Heart right ventricle (tissue), 16 donors: Measurements from ENCODE around the gene EDNRA. TPM values are rescaled to one million over a fixed set of nuclear protein-coding genes. Genes with fewer than 3 reads are reported as not detected.

Experiments
- ATAC-seq, 8 donors: fragments of 200-7000 bp; cut with Tn5 transposase; one replicate each; pipeline ENCODE4 v1.9.1; 2020; ENCODE audit warnings: mild to moderate bottlenecking in 8 of 8, moderate library complexity in 8 of 8, moderate number of reproducible peaks in 1 of 8
- DNase-seq, 2 donors: peaks; one replicate each; pipeline ENCODE4 v3.0.0-alpha.2; 2020
- H3K27ac ChIP-seq, 10 donors: fragments of 200-600 bp; sonication (generic) in 2 of 10; one replicate each; pipeline versions ENCODE4 v1.5.0 to v1.8.0; 2020 to 2022; ENCODE audit warnings: mild to moderate bottlenecking in 3 of 10
- H3K27me3 ChIP-seq, 7 donors: fragments of 200-600 bp; one replicate each; pipeline ENCODE4 v1.8.0; 2021 to 2022; ENCODE audit warnings: mild to moderate bottlenecking in 2 of 7
- H3K36me3 ChIP-seq, 9 donors: fragments of 200-600 bp; sonication (generic) in 1 of 9; one replicate each; pipeline versions ENCODE4 v1.5.0 to v1.8.0; 2020 to 2022; ENCODE audit warnings: mild to moderate bottlenecking in 2 of 9
- H3K4me1 ChIP-seq, 9 donors: fragments of 200-600 bp; sonication (generic) in 1 of 9; one replicate each; pipeline versions ENCODE4 v1.5.0 to v1.8.0; 2020 to 2022; ENCODE audit warnings: mild to moderate bottlenecking in 4 of 9
- H3K4me3 ChIP-seq, 10 donors: fragments of 200-600 bp; sonication (generic) in 2 of 10; one replicate each; pipeline versions ENCODE4 v1.5.0 to v1.8.0; 2020 to 2022; ENCODE audit warnings: mild to moderate bottlenecking in 7 of 10, moderate library complexity in 2 of 10
- H3K9me3 ChIP-seq, 11 donors: fragments of 200-600 bp in 10 of 11; sonication (generic) in 2 of 11; one replicate each; pipeline versions ENCODE4 v1.5.0 to v1.8.0; 2013 to 2022; ENCODE audit warnings: mild to moderate bottlenecking in 2 of 11, control low read depth in 1 of 11, moderate library complexity in 1 of 11
- WGBS, 2 donors: extraction: QIAGEN DNeasy Blood & Tissue Kit; methylation state at CpG; one replicate each; pipeline ENCODE4 v1.1.7; 2013; ENCODE audit warnings: inconsistent platforms in 1 of 2; 5-methylcytosine and 5-hydroxymethylcytosine counted together
- intact Hi-C, 10 donors: fragments of 100-400 bp; cut with DNase I; formaldehyde crosslinking; loops; one replicate each; pipeline versions ENCODE4 v1.11.1 to v1.14.2; 2022
- polyA plus RNA-seq, 2 donors: library from polyadenylated mRNA; stranded (reverse); fragments of 200-250 nt; gene quantifications; one replicate each; pipeline ENCODE4 v1.2.3, GENCODE V29; 2013
- total RNA-seq, 10 donors: library from RNA; stranded (reverse); fragmentation: NEBNext Ultra II Directional in 3 of 10; extraction: Animal tissue kit (Norgen Biotek cat#: 25700) in 3 of 10; gene quantifications; one replicate each; pipeline versions ENCODE4 v1.2.1 to v1.2.4, GENCODE V29; 2021 to 2023
- TF ChIP-seq, protein P1 (sequence below), 9 donors: fragments of 200-600 bp; sonication (generic) in 2 of 9; IDR thresholded peaks; one replicate each; pipeline versions ENCODE4 v1.5.0 to v1.8.0; 2021 to 2022; ENCODE audit warnings: antibody characterized with exemption in 9 of 9, mild to moderate bottlenecking in 5 of 9, moderate library complexity in 1 of 9
- donor health status: Arrhythmogenic right ventricular cardiomyopathy.
- donor health status: ischemic (EF 13 %, LVEDD 7.1; RV severe dilation, severe dysfunction).
- donor health status: healthy with polysubstance abuse.
- donor health status: DM: no; HTN: yes; CAD: no.
- donor health status: DM: no; HTN: no; CAD: no.
- donor health status: ischemic (EF 25% LVEDD 6.9; RV normal size, moderate dysfunction).
- donor health status: ischemic (EF 25% LVEDD 5.7; RV mildly dilated, moderate dysfunction).
- donor health status: healthy.
- donor health status: DM: yes; HTN: yes; CAD: no.
- donor health status: Ischemic cardiomyopathy.
- donor health status: ischemic (EF 35%, LVEDD 5.7; RV mildly dilated, moderate dysfunction).
- donor health status: nonischemic (EF 11% LVEDD 7.7; RV severe dilation, severe dysfunction).
- donor health status: DM: yes; HTN: yes; CAD: no.
- donor health status: PGD.
- donor health status: ischemic (EF 29% LVEDD 5.4; RV normal size, mild dysfunction).
- donor health status: nonischemic (EF 23%, LVEDD 6.1; RV moderate dilation, normal function).

Gene EDNRA
- total and polyA plus RNA-seq, 12 donors = 4.4 to 27.4 (median 11.1) TPM

DNA sequence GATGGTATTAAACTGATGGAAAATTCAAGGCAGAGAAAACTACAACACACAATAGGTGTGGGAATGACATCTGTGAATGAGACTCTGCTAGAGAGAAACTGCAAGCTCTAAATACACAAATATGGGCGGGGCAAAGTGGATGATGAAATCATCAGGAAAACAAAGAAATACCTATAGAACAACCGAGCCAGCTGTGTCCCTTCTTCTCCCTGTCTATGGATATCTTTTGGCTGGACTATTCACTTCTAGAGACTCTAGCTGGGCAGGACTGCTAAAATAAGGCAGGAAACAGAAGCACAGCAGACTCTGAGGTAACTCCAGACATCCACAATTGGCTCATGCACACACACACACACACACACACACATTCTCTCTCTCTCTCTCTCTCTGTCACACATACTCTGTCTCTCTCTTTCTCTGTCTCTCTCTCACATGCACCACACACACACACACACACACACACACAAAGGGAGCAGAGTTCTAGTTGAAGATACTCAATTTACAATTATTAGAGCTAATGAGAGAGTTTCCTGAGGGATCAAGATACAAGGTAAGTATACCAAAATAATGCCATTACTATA lies 27.2 kb upstream of the EDNRA start:
- H3K9me3 ChIP-seq = no peaks in the 10 kb centered on the region
- H3K27me3 ChIP-seq = no peaks in the 10 kb centered on the region
- no peaks in the 10 kb centered on the region for H3K4me1 ChIP-seq
- TF ChIP-seq, protein P1, sequence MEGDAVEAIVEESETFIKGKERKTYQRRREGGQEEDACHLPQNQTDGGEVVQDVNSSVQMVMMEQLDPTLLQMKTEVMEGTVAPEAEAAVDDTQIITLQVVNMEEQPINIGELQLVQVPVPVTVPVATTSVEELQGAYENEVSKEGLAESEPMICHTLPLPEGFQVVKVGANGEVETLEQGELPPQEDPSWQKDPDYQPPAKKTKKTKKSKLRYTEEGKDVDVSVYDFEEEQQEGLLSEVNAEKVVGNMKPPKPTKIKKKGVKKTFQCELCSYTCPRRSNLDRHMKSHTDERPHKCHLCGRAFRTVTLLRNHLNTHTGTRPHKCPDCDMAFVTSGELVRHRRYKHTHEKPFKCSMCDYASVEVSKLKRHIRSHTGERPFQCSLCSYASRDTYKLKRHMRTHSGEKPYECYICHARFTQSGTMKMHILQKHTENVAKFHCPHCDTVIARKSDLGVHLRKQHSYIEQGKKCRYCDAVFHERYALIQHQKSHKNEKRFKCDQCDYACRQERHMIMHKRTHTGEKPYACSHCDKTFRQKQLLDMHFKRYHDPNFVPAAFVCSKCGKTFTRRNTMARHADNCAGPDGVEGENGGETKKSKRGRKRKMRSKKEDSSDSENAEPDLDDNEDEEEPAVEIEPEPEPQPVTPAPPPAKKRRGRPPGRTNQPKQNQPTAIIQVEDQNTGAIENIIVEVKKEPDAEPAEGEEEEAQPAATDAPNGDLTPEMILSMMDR (IDR thresholded peaks at IDR 0.05) = no peak
- intact Hi-C loops = no loop called here
- H3K27ac ChIP-seq = no peak overlapping the region
- no peak for ATAC-seq
- H3K4me3 ChIP-seq = no peak overlapping the region
- 48 to 58% methylated on average over 2 of the region's 2 CpGs for WGBS, 2 donors
- DNase-seq = no peak
- no peaks in the 10 kb centered on the region for H3K36me3 ChIP-seq

DNA sequence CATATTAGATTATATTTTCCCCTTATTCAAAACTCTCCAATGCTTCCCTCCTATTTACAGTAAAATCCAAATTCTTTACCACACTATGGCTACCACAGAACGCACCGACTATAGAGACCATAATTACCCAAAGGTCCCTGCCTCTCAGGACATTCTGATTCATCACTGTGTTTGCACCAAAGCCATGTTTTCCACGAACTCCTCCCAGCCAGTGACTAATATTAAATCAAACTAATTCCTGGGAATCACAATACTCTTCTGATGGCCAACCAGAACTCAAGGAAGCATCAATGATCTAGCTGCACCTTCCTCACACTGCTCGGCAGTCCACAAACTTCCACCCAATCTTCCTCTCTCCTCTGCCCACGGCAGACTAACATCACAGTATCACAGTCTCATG lies 24.2 kb upstream of the EDNRA start:
- Histone ChIP-seq H3K4me1 (no peaks in the 10 kb centered on the region), H3K36me3 (no peaks in the 10 kb centered on the region), H3K27me3 (no peaks in the 10 kb centered on the region), H3K9me3 (no peaks in the 10 kb centered on the region), H3K4me3 (no peak overlapping the region), H3K27ac (no peak overlapping the region)
- DNase-seq = no peak
- TF ChIP-seq, protein P1 (IDR thresholded peaks at IDR 0.05) = no peak
- ATAC-seq = no peak
- intact Hi-C loops = no loop called here
- 87 to 90% methylated on average over 5 of the region's 5 CpGs for WGBS, 2 donors

DNA sequence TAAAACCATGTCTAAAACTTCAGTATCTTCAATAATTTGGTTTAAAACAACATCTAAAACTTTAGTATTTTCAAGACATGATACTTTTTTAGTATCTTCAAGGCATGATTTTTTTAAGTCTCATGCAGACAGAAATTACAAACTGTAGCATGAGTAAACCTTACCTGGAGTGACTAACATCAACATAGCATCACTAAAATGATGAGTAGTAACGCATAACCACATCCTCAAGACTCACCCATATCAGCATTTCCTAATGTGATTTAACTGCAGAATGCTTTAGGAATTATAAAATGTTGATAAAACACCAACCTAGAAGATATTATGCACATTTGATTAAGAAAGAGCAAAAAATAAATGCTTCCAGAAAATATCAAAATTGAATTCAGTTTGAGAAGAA lies 19.7 kb upstream of the EDNRA start:
- no peak for ATAC-seq
- TF ChIP-seq, protein P1 (IDR thresholded peaks at IDR 0.05) = no peak
- Histone ChIP-seq H3K9me3 (peaks cover 0 to 19% (median 5%) of the 10 kb centered on the region in 11 donors), H3K27ac (no peak overlapping the region), H3K4me3 (no peak overlapping the region), H3K36me3 (no peaks in the 10 kb centered on the region), H3K27me3 (no peaks in the 10 kb centered on the region), H3K4me1 (peaks cover 0 to 4% (median 0%) of the 10 kb centered on the region in 9 donors)
- intact Hi-C loops = no loop called here
- WGBS, 2 donors = 78 to 88% methylated on average over 1 of the region's 1 CpG
- DNase-seq = no peak

DNA sequence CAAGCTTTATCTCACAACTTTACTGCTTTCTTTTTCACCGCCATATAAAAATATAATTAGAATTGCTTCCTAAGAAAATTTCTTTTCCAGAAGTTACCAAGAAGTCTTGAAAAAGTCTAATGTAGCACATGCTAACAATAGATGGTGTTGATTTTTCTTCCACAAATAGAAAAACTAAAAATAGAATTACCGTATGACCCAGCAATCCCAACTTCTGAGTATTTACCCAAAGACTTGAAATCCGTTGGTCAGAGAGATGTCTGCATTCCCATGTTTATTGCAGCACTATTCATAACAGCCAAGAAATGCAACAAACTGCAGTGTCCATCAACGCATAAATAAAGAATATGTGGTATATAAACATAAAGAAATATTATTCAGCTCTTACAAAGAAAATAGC lies 17.8 kb upstream of the EDNRA start:
- ATAC-seq (peak in 1 of 8 donors; percentile 56), DNase-seq (no peak)
- 56 to 63% methylated on average over 4 of the region's 4 CpGs for WGBS, 2 donors
- peaks cover 0 to 19% (median 5%) of the 10 kb centered on the region in 11 donors for H3K9me3 ChIP-seq
- H3K4me1 ChIP-seq = peaks cover 0 to 4% (median 0%) of the 10 kb centered on the region in 9 donors
- H3K36me3 ChIP-seq = no peaks in the 10 kb centered on the region
- intact Hi-C loops = no loop called here
- H3K4me3 ChIP-seq = no peak overlapping the region
- no peaks in the 10 kb centered on the region for H3K27me3 ChIP-seq
- peak overlapping the region in 2 of 10 donors; percentile 55 for H3K27ac ChIP-seq
- TF ChIP-seq, protein P1 (IDR thresholded peaks at IDR 0.05) = no peak
